Neural progenitor cell (in vitro differentiated cells): Measurements from ENCODE around the gene CTNNAL1.

Experiments
- EZH2phosphoT487 ChIP-seq: fragments of 200-600 bp; sonication (generic); IDR thresholded peaks from 2 replicates; pipeline ENCODE4 v1.6.1; 2017; ENCODE audit warnings: antibody characterized with exemption
- TF ChIP-seq, protein P1 (sequence below): fragments of 200-600 bp; sonication (generic); IDR thresholded peaks from 2 replicates; pipeline ENCODE4 v1.5.1; 2017; ENCODE audit warnings: antibody characterized with exemption, mild to moderate bottlenecking

DNA sequence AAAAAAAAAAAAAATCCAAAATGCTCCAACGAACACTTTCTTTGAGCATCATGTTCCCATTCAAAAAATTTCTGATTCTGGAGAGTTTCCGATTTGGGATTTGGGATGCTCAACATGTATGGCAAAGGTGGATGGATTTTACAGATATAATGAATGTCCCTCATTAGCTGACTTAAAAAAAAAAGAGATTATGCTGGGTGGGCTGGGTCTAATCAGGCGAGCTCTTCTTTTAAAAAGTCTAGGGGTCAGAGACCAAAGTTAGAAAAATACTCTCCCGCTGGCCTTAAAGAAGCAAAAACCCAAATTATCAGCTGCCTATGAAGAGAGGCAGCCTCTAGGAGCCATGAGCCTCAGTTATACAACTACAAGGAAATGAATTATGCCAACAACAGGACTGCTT, 15.2 kb upstream of the CTNNAL1 start:
- TF ChIP-seq, protein P1, sequence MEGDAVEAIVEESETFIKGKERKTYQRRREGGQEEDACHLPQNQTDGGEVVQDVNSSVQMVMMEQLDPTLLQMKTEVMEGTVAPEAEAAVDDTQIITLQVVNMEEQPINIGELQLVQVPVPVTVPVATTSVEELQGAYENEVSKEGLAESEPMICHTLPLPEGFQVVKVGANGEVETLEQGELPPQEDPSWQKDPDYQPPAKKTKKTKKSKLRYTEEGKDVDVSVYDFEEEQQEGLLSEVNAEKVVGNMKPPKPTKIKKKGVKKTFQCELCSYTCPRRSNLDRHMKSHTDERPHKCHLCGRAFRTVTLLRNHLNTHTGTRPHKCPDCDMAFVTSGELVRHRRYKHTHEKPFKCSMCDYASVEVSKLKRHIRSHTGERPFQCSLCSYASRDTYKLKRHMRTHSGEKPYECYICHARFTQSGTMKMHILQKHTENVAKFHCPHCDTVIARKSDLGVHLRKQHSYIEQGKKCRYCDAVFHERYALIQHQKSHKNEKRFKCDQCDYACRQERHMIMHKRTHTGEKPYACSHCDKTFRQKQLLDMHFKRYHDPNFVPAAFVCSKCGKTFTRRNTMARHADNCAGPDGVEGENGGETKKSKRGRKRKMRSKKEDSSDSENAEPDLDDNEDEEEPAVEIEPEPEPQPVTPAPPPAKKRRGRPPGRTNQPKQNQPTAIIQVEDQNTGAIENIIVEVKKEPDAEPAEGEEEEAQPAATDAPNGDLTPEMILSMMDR, result no peak
- TF ChIP-seq EZH2phosphoT487, result no peak
